A549 (cell line): ENCODE measurements around the gene NINJ1.

Experiments used
- BHLHE40 ChIP-seq: IDR thresholded peaks from 2 replicates; pipeline ENCODE4 v1.6.1; 2012; ENCODE audit warnings: low read depth, low read length, inconsistent platforms
- CTCF ChIP-seq: fragments of >200 bp; sonication (Bioruptor Twin); formaldehyde crosslinking; IDR thresholded peaks from 3 replicates; pipeline ENCODE4 v1.5.1; 2016
- HOXB5 ChIP-seq: fragments of 250-450 bp; sonication (Bioruptor Pico); IDR thresholded peaks from 2 replicates; pipeline ENCODE4 v1.5.0; 2020; ENCODE audit warnings: mild to moderate bottlenecking, moderate library complexity
- MYC ChIP-seq: IDR thresholded peaks from 2 replicates; pipeline ENCODE4 v1.6.1; 2012; ENCODE audit warnings: mild to moderate bottlenecking, inconsistent platforms, low read length, improper control_type of control experiment, borderline replicate concordance
- POLR2A ChIP-seq: IDR thresholded peaks from 2 replicates; pipeline ENCODE4 v1.6.1; 2012; ENCODE audit warnings: mild to moderate bottlenecking, low read length
- SMC3 ChIP-seq: fragments of >200 bp; sonication (Bioruptor Twin); formaldehyde crosslinking; IDR thresholded peaks from 3 replicates; pipeline ENCODE4 v1.6.1; 2018; ENCODE audit warnings: inconsistent platforms
- USF2 ChIP-seq: fragments of 450-650 bp; IDR thresholded peaks from 2 replicates; pipeline ENCODE4 v1.6.1; 2014; ENCODE audit warnings: antibody characterized with exemption
- ZFP36 ChIP-seq: fragments of 450-650 bp; IDR thresholded peaks from 2 replicates; pipeline ENCODE4 v1.6.1; 2014; ENCODE audit warnings: borderline replicate concordance; ENCODE audit not compliant: partially characterized antibody

GRCh38 chr9:93081081-93081529 lies 52.9 kb downstream of the NINJ1 start:
- no peak for TF ChIP-seq USF2
- TF ChIP-seq HOXB5 (CRISPR knock-in tag), result no peak
- no peak for TF ChIP-seq MYC
- no peak for TF ChIP-seq SMC3
- no peak for TF ChIP-seq ZFP36
- no peak for TF ChIP-seq CTCF
- no peak for TF ChIP-seq BHLHE40
- TF ChIP-seq POLR2A, result no peak
